HG03066 (cell line): Measurements from ENCODE around the gene TTLL1.
"Not testable (repeated sequence)": the region's sequence is repeated elsewhere in the genome, so short reads cannot be mapped to it uniquely, and the experiment has no call there.

Experiments used
- ATAC-seq: cut with Tn5 transposase; IDR thresholded peaks from one replicate; pipeline ENCODE4 v1.9.1; 2021; ENCODE audit warnings: low read depth; ENCODE audit not compliant: unreplicated experiment

The TTLL1 gene

GRCh38 chr22:43110927-43111623 lies 21.9 kb upstream of the TTLL1 start:
- no peak for ATAC-seq

- no peak for ATAC-seq
Measured at GRCh38 chr22:43110444-43110926, 21.3 kb upstream of the TTLL1 start, which contains the start of gene BIK. Gene BIK (plus strand): TSS chr22:43110750. CDS start chr22:43124023, 13,273 bp downstream.

GRCh38 chr22:43109921-43110443 lies 20.8 kb upstream of the TTLL1 start:
- ATAC-seq, result no peak

- ATAC-seq, result no peak
Measured at GRCh38 chr22:43109511-43109910, 20.3 kb upstream of the TTLL1 start.

- ATAC-seq, result no peak
Measured at GRCh38 chr22:43106302-43106701, 17.1 kb upstream of the TTLL1 start.

- ATAC-seq, result not testable (repeated sequence)
Measured at GRCh38 chr22:43104950-43105349, 15.8 kb upstream of the TTLL1 start.

GRCh38 chr22:43104056-43104625 lies 14.9 kb upstream of the TTLL1 start:
- ATAC-seq, result not testable (repeated sequence)

- no peak for ATAC-seq
Measured at GRCh38 chr22:43101306-43101705, 12.1 kb upstream of the TTLL1 start.

GRCh38 chr22:43100225-43100624 lies 11.0 kb upstream of the TTLL1 start:
- no peak for ATAC-seq

- ATAC-seq, result no peak
Measured at GRCh38 chr22:43099095-43099494, 9.9 kb upstream of the TTLL1 start.

GRCh38 chr22:43098356-43098755 lies 9.2 kb upstream of the TTLL1 start:
- no peak for ATAC-seq

GRCh38 chr22:43096420-43096819 lies 7.2 kb upstream of the TTLL1 start:
- no peak for ATAC-seq

GRCh38 chr22:43094551-43094950 lies 5.4 kb upstream of the TTLL1 start:
- ATAC-seq, result no peak

- no peak for ATAC-seq
Measured at GRCh38 chr22:43094085-43094484, 4.9 kb upstream of the TTLL1 start.

- ATAC-seq, result no peak
Measured at GRCh38 chr22:43092085-43092484, 2.9 kb upstream of the TTLL1 start.

GRCh38 chr22:43090130-43090789 lies 1.1 kb upstream of the TTLL1 start:
- ATAC-seq, result no peak

GRCh38 chr22:43088627-43088983 lies 586 bp downstream of the TTLL1 start:
- no peak for ATAC-seq

- no peak for ATAC-seq
Measured at GRCh38 chr22:43085658-43086606, 3.3 kb downstream of the TTLL1 start.

- ATAC-seq, result no peak
Measured at GRCh38 chr22:43081968-43082367, 7.2 kb downstream of the TTLL1 start.

GRCh38 chr22:43080616-43081015 lies 8.6 kb downstream of the TTLL1 start:
- ATAC-seq, result no peak
